HG03457 (cell line): ENCODE measurements around the gene CD207.
"Not testable (repeated sequence)": the region's sequence is repeated elsewhere in the genome, so short reads cannot be mapped to it uniquely, and the experiment has no call there.

Source experiments
- ATAC-seq: cut with Tn5 transposase; IDR thresholded peaks from one replicate; pipeline ENCODE4 v1.9.1; 2021; ENCODE audit warnings: moderate number of reproducible peaks; ENCODE audit not compliant: unreplicated experiment

Gene CD207

GRCh38 chr2:70835643-70836042, at the start of gene CD207:
Gene CD207 (minus strand): TSS chr2:70835816. CDS start chr2:70835776, 40 bp downstream.
- no peak for ATAC-seq

- not testable (repeated sequence) for ATAC-seq
Observed at GRCh38 chr2:70878543-70878942, 42.9 kb upstream of the CD207 start.

- not testable (repeated sequence) for ATAC-seq
Observed at GRCh38 chr2:70876138-70876537, 40.5 kb upstream of the CD207 start.

- no peak for ATAC-seq
Observed at GRCh38 chr2:70873541-70873940, 37.9 kb upstream of the CD207 start.

- ATAC-seq, result no peak
Observed at GRCh38 chr2:70871398-70872211, 36.0 kb upstream of the CD207 start.

- no peak for ATAC-seq
Observed at GRCh38 chr2:70870790-70871189, 35.2 kb upstream of the CD207 start.

- no peak for ATAC-seq
Observed at GRCh38 chr2:70868970-70869369, 33.4 kb upstream of the CD207 start.

GRCh38 chr2:70861777-70862625, 26.4 kb upstream of the CD207 start:
- ATAC-seq, result no peak

- no peak for ATAC-seq
Observed at GRCh38 chr2:70855667-70856066, 20.1 kb upstream of the CD207 start.

GRCh38 chr2:70854411-70854810, 18.8 kb upstream of the CD207 start:
- ATAC-seq, result no peak

- no peak for ATAC-seq
Observed at GRCh38 chr2:70852824-70853223, 17.2 kb upstream of the CD207 start.

- no peak for ATAC-seq
Observed at GRCh38 chr2:70851704-70852103, 16.1 kb upstream of the CD207 start.

- ATAC-seq, result no peak
Observed at GRCh38 chr2:70850925-70851324, 15.3 kb upstream of the CD207 start.

- no peak for ATAC-seq
Observed at GRCh38 chr2:70842401-70842800, 6.8 kb upstream of the CD207 start.

GRCh38 chr2:70837980-70838925, 2.6 kb upstream of the CD207 start:
- no peak for ATAC-seq

- no peak for ATAC-seq
Observed at GRCh38 chr2:70834881-70835280, 735 bp downstream of the CD207 start.

GRCh38 chr2:70834106-70834505, 1.5 kb downstream of the CD207 start:
- no peak for ATAC-seq

GRCh38 chr2:70833246-70833645, 2.4 kb downstream of the CD207 start:
- ATAC-seq, result no peak

- no peak for ATAC-seq
Observed at GRCh38 chr2:70832386-70832785, 3.2 kb downstream of the CD207 start.

- no peak for ATAC-seq
Observed at GRCh38 chr2:70831861-70832260, 3.8 kb downstream of the CD207 start.

GRCh38 chr2:70830366-70830765, 5.2 kb downstream of the CD207 start:
- ATAC-seq, result no peak
